B cell (primary cell): ENCODE data around the gene TRMT61A.

ENCODE experiments used
- EZH2 ChIP-seq: IDR thresholded peaks from 2 replicates; pipeline ENCODE4 v1.6.1; 2012; ENCODE audit warnings: borderline replicate concordance, low read depth, mild to moderate bottlenecking, moderate library complexity, low read length; ENCODE audit not compliant: insufficient read depth, poor library complexity, severe bottlenecking
- TF ChIP-seq, protein P1 (sequence below): fragments of 200-600 bp; IDR thresholded peaks from one replicate; pipeline ENCODE4 v1.8.0; 2022; ENCODE audit warnings: antibody characterized with exemption, mild to moderate bottlenecking

DNA sequence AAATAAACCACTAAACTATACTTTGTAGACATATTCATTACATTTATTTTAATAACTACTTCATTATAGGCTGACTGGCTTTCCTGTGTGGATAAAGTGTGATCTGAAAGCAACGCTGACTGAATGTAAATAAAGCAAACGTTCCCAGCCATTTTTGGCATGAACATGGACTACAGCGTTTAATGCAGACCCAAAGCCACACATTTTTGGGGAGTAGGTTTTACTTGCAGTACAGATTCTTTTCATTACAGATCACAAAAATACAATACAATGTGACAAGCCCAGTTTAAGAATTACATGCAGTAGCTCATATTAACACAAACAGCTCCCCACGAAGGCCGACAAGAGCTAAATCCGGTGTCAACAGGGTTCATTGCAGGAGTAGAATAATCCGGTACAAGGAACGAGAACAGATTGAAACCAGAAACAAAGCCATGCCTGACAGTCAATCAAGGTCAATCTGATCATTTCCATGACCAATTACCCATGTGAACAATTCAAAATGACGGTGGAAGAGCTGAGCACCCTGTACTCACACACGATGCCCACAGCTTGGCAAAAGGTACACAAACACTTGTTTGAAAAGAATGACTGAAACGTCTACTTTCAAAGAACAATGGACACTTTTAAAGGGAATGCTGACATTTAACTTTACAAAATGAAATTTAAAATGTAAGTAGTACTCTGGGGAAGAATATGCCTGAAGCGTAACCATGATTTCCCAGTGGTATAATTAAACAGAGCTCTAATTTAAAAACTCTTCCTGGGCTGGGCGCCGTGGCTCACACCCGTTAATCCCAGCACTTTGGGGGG, 28.2 kb downstream of the TRMT61A start:
- TF ChIP-seq EZH2, result no peak
- TF ChIP-seq, protein P1, sequence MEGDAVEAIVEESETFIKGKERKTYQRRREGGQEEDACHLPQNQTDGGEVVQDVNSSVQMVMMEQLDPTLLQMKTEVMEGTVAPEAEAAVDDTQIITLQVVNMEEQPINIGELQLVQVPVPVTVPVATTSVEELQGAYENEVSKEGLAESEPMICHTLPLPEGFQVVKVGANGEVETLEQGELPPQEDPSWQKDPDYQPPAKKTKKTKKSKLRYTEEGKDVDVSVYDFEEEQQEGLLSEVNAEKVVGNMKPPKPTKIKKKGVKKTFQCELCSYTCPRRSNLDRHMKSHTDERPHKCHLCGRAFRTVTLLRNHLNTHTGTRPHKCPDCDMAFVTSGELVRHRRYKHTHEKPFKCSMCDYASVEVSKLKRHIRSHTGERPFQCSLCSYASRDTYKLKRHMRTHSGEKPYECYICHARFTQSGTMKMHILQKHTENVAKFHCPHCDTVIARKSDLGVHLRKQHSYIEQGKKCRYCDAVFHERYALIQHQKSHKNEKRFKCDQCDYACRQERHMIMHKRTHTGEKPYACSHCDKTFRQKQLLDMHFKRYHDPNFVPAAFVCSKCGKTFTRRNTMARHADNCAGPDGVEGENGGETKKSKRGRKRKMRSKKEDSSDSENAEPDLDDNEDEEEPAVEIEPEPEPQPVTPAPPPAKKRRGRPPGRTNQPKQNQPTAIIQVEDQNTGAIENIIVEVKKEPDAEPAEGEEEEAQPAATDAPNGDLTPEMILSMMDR, result no peak
